IMR-90 (cell line): ENCODE results near the gene TRIO. TPM values are rescaled to one million over a fixed set of nuclear protein-coding genes. Genes with fewer than 3 reads are reported as not detected.

Experiments
- ATAC-seq: fragments of 200-7000 bp; cut with Tn5 transposase; 2 replicates; pipeline ENCODE4 v1.9.1; 2020; ENCODE audit warnings: low read depth, mild to moderate bottlenecking, moderate library complexity
- BruUV-seq: library from RNA; stranded (reverse); fragments of 400-500 nt; replicated peaks from 2 replicates; lab custom pipeline; 2021; lab: Mats Ljungman, UMichigan
- CTCF ChIA-PET: fragments of 300-600 bp; formaldehyde crosslinking; extraction: SDS; loops from one replicate; lab custom pipeline; 2021; ENCODE audit warnings: antibody characterized with exemption; lab: Yijun Ruan, JAX
- POLR2A ChIA-PET: fragments of 300-600 bp; sonication (Branson Sonifier 250); formaldehyde crosslinking; loops from one replicate; lab custom pipeline; 2022; ENCODE audit warnings: antibody characterized with exemption; ENCODE audit not compliant: unreplicated experiment; lab: Charles Lee
- DNase-seq: peaks from one replicate; pipeline ENCODE4 v3.0.0; 2013
- H2AFZ ChIP-seq: replicated peaks from 2 replicates; pipeline ENCODE3; 2013; ENCODE audit warnings: low read length, mild to moderate bottlenecking; ENCODE audit not compliant: poor library complexity
- H2AK5ac ChIP-seq: 2 replicates; pipeline ENCODE4 v1.6.1; 2013; ENCODE audit warnings: low read depth, low read length, inconsistent platforms
- H2AK9ac ChIP-seq: replicated peaks from 2 replicates; pipeline ENCODE3; 2013; ENCODE audit warnings: mild to moderate bottlenecking, low read depth, low read length, moderate library complexity; ENCODE audit not compliant: poor library complexity
- H2BK120ac ChIP-seq: 2 replicates; pipeline ENCODE4 v1.6.1; 2013; ENCODE audit warnings: low read depth, low read length, inconsistent platforms
- H2BK15ac ChIP-seq: 3 replicates; pipeline ENCODE4 v1.6.1; 2013; ENCODE audit warnings: low read depth, low read length, inconsistent platforms
- H2BK20ac ChIP-seq: 2 replicates; pipeline ENCODE4 v1.6.1; 2013; ENCODE audit warnings: low read depth, mild to moderate bottlenecking, inconsistent platforms, low read length, moderate library complexity
- H2BK5ac ChIP-seq: 2 replicates; pipeline ENCODE4 v1.6.1; 2013; ENCODE audit warnings: mild to moderate bottlenecking, low read depth, low read length, inconsistent platforms; ENCODE audit not compliant: poor library complexity, severe bottlenecking
- H3K14ac ChIP-seq: replicated peaks from 2 replicates; pipeline ENCODE4 v1.6.1; 2013; ENCODE audit warnings: low read depth, low read length, inconsistent platforms
- H3K18ac ChIP-seq: 2 replicates; pipeline ENCODE4 v1.6.1; 2013; ENCODE audit warnings: low read depth, low read length, control low read depth
- H3K23ac ChIP-seq: 2 replicates; pipeline ENCODE4 v1.6.1; 2013; ENCODE audit warnings: low read depth, low read length, inconsistent platforms
- H3K27ac ChIP-seq: 2 replicates; pipeline ENCODE4 v1.5.1; 2013; ENCODE audit warnings: mild to moderate bottlenecking, control low read depth, low read length; ENCODE audit not compliant: insufficient read depth
- H3K27me3 ChIP-seq: 2 replicates; pipeline ENCODE4 v1.6.1; 2013; ENCODE audit warnings: low read length; ENCODE audit not compliant: control insufficient read depth, insufficient read depth
- H3K36me3 ChIP-seq: 2 replicates; pipeline ENCODE4 v1.6.1; 2013; ENCODE audit warnings: low read length, mixed read lengths; ENCODE audit not compliant: control insufficient read depth, insufficient read depth
- H3K4ac ChIP-seq: 2 replicates; pipeline ENCODE4 v1.6.1; 2013; ENCODE audit warnings: low read depth, low read length, inconsistent platforms
- H3K4me1 ChIP-seq: 2 replicates; pipeline ENCODE4 v1.6.1; 2013; ENCODE audit warnings: low read length, mixed read lengths; ENCODE audit not compliant: control insufficient read depth, insufficient read depth
- H3K4me2 ChIP-seq: 2 replicates; pipeline ENCODE4 v1.6.1; 2013; ENCODE audit warnings: low read depth, mild to moderate bottlenecking, control low read depth, low read length, moderate library complexity
- H3K4me3 ChIP-seq: 2 replicates; pipeline ENCODE4 v1.5.1; 2013; ENCODE audit warnings: low read depth, mild to moderate bottlenecking, control low read depth, low read length, moderate library complexity; ENCODE audit not compliant: insufficient read depth
- H3K56ac ChIP-seq: 2 replicates; pipeline ENCODE4 v1.6.1; 2013; ENCODE audit warnings: low read length, inconsistent platforms; ENCODE audit not compliant: insufficient read depth; ENCODE audit errors: extremely low read depth
- H3K79me1 ChIP-seq, 2 experiments: 2 replicates each; pipeline ENCODE4 v1.6.1; 2013; ENCODE audit warnings: low read length in 2 of 2, inconsistent platforms in 1 of 2, low read depth in 1 of 2
- H3K9ac ChIP-seq: 2 replicates; pipeline ENCODE4 v1.6.1; 2013; ENCODE audit warnings: low read depth, low read length, control low read depth
- H3K9me1 ChIP-seq: 2 replicates; pipeline ENCODE4 v1.6.1; 2013; ENCODE audit warnings: low read length, inconsistent platforms; ENCODE audit not compliant: insufficient read depth
- H3K9me3 ChIP-seq: 2 replicates; pipeline ENCODE4 v1.6.1; 2013; ENCODE audit warnings: low read length; ENCODE audit not compliant: control insufficient read depth, insufficient read depth
- H4K20me1 ChIP-seq: 2 replicates; pipeline ENCODE4 v1.6.1; 2013; ENCODE audit warnings: low read length, inconsistent platforms; ENCODE audit not compliant: insufficient read depth
- H4K5ac ChIP-seq: 2 replicates; pipeline ENCODE4 v1.6.1; 2013; ENCODE audit warnings: mild to moderate bottlenecking, low read depth, low read length, control low read depth
- H4K8ac ChIP-seq, 2 experiments: 2 replicates each; pipeline ENCODE4 v1.6.1; 2013; ENCODE audit warnings: low read depth in 2 of 2, low read length in 2 of 2, control low read depth in 1 of 2, inconsistent platforms in 1 of 2
- H4K91ac ChIP-seq: 2 replicates; pipeline ENCODE4 v1.6.1; 2013; ENCODE audit warnings: low read depth, low read length, inconsistent platforms; ENCODE audit not compliant: insufficient read depth
- BHLHE40 ChIP-seq: fragments of 150-350 bp; IDR thresholded peaks from 2 replicates; pipeline ENCODE4 v1.6.1; 2016; ENCODE audit warnings: mild to moderate bottlenecking, low read depth, low read length
- CEBPB ChIP-seq: IDR thresholded peaks from 2 replicates; pipeline ENCODE4 v1.6.1; 2012; ENCODE audit warnings: low read depth, low read length, improper control_type of control experiment
- CHD1 ChIP-seq: IDR thresholded peaks from 2 replicates; pipeline ENCODE4 v1.6.1; 2012; ENCODE audit warnings: low read depth, low read length, improper control_type of control experiment
- ELK1 ChIP-seq: fragments of 150-350 bp; IDR thresholded peaks from 2 replicates; pipeline ENCODE4 v1.6.1; 2016; ENCODE audit warnings: low read depth, mild to moderate bottlenecking, low read length, moderate library complexity, borderline replicate concordance
- MAFK ChIP-seq: IDR thresholded peaks from 2 replicates; pipeline ENCODE4 v1.6.1; 2012; ENCODE audit warnings: low read depth, low read length, improper control_type of control experiment
- MAZ ChIP-seq: IDR thresholded peaks from 2 replicates; pipeline ENCODE4 v1.6.1; 2012; ENCODE audit warnings: low read depth, mild to moderate bottlenecking, low read length, improper control_type of control experiment, moderate library complexity, borderline replicate concordance
- MXI1 ChIP-seq: IDR thresholded peaks from 2 replicates; pipeline ENCODE4 v1.6.1; 2012; ENCODE audit warnings: low read depth, mild to moderate bottlenecking, low read length, moderate library complexity, borderline replicate concordance
- NFE2L2 ChIP-seq: fragments of 150-350 bp; IDR thresholded peaks from 2 replicates; pipeline ENCODE4 v1.6.1; 2016; ENCODE audit warnings: low read depth, mild to moderate bottlenecking, low read length
- POLR2A ChIP-seq: IDR thresholded peaks from 2 replicates; pipeline ENCODE4 v1.6.1; 2012; ENCODE audit warnings: mild to moderate bottlenecking, low read depth, low read length
- RCOR1 ChIP-seq: IDR thresholded peaks from 2 replicates; pipeline ENCODE4 v1.6.1; 2012; ENCODE audit warnings: mild to moderate bottlenecking, low read length, improper control_type of control experiment; ENCODE audit not compliant: insufficient replicate concordance
- SMC3 ChIP-seq: fragments of 150-350 bp; IDR thresholded peaks from 2 replicates; pipeline ENCODE4 v1.6.1; 2016; ENCODE audit warnings: low read depth, mild to moderate bottlenecking, antibody characterized with exemption, low read length, moderate library complexity
- USF2 ChIP-seq: fragments of 150-350 bp; IDR thresholded peaks from 2 replicates; pipeline ENCODE4 v1.6.1; 2017; ENCODE audit warnings: mild to moderate bottlenecking, antibody characterized with exemption, low read length, low read depth
- WGBS, 2 experiments: methylation state at CpG; one replicate each; pipeline versions ENCODE4 v1.1.5 to v1.1.7; 2013; ENCODE audit warnings: missing lambda C conversion rate in 2 of 2; ENCODE audit not compliant: insufficient read length in 1 of 2; ENCODE audit errors: extremely low coverage in 2 of 2; 5-methylcytosine and 5-hydroxymethylcytosine counted together
- dilution Hi-C: fragments of 300-500 bp; cut with HindIII; formaldehyde crosslinking; loops from one replicate; pipeline ENCODE4 v1.14.3; 2018; ENCODE audit warnings: low sequenced_read_pairs; ENCODE audit not compliant: unreplicated experiment
- in situ Hi-C: fragments of 300-500 bp; cut with MboI; formaldehyde crosslinking; loops from 3 replicates; pipeline ENCODE4 v1.14.3; 2019; ENCODE audit warnings: low sequenced_read_pairs, inconsistent platforms, mixed read lengths
- intact Hi-C: fragments of 100-400 bp; cut with micrococcal nuclease; formaldehyde crosslinking; loops from 2 replicates; pipeline ENCODE4 v1.10.0; 2022
- polyA plus RNA-seq, 3 experiments: library from polyadenylated mRNA; depleted of rRNA; stranded (reverse); fragments of >200 nt; gene quantifications; 2 replicates each; pipeline ENCODE4 v1.2.3, GENCODE V29; 2012; ENCODE audit warnings: low replicate concordance in 1 of 3
- total RNA-seq: library from RNA; depleted of rRNA; stranded (reverse); fragments of >200 nt; gene quantifications from 2 replicates; pipeline ENCODE4 v1.2.3, GENCODE V29; 2012

TRIO gene
- total and polyA plus RNA-seq, 2 of the 4 experiments (the other 2 are of a cell fraction): 206 to 522 TPM

GRCh38 chr5:14209222-14209822 is 66.2 kb downstream of the TRIO start (continued):
- TF ChIP-seq USF2: no peak

GRCh38 chr5:14209836-14210235 is 66.7 kb downstream of the TRIO start:
- Histone ChIP-seq H3K27me3 (no peaks in the 10 kb centered on the region), H4K5ac (peak overlapping the region; percentile 83), H3K79me1 (peaks cover 3 to 27% of the 10 kb centered on the region in 2 experiments; a peak in 2 of 4 replicates), H3K18ac (peak overlapping the region; percentile 60), H2BK20ac (peak overlapping the region; percentile 89; the same call in 1 of the 2 replicates), H3K4me3 (no peak overlapping the region), H3K9me3 (no peaks in the 10 kb centered on the region), H2BK120ac (peak overlapping the region; percentile 88), H2AK9ac (peak overlapping the region; percentile 17), H4K8ac (peak overlapping the region; percentile 65 to 84; a peak in 3 of 4 replicates), H3K27ac (peak overlapping the region; percentile 95), H4K91ac (peak overlapping the region; percentile 81), H2AK5ac (peak overlapping the region; percentile 36; the same call in 1 of the 2 replicates), H3K56ac (peak overlapping the region; percentile 22; the same call in 1 of the 2 replicates), H2AFZ (no peak overlapping the region), H4K20me1 (peaks cover 89% of the 10 kb centered on the region), H3K9me1 (peaks cover 34% of the 10 kb centered on the region), H3K14ac (peak overlapping the region; percentile 87), H2BK15ac (peak overlapping the region; percentile 24; the same call in 2 of the 3 replicates), H3K9ac (peak overlapping the region; percentile 29; the same call in 1 of the 2 replicates), H3K4me2 (peak overlapping the region; percentile 12; the same call in 1 of the 2 replicates), H3K4ac (peak overlapping the region; percentile 90), H3K36me3 (peaks cover 11% of the 10 kb centered on the region), H3K4me1 (peaks cover 42% of the 10 kb centered on the region), H3K23ac (peak overlapping the region; percentile 61; the same call in 1 of the 2 replicates), H2BK5ac (peak overlapping the region; percentile 99)
- ATAC-seq (no peak), DNase-seq (no peak)
- ChIA-PET POLR2A (no interaction called here), CTCF (no interaction called here)
- 95% methylated on average over 4 of the region's 8 CpGs; no CpG with 5 or more reads in 1 of the 2 experiments for WGBS, 2 experiments
- dilution Hi-C loops (no loop called here), in situ Hi-C loops (no loop called here), intact Hi-C loops (loop anchor here (5.0 kb wide), 1 partner anchor 223 kb away; no protein-coding TSS in a partner anchor)
- no TSS peak for BruUV-seq
- TF ChIP-seq CHD1: no peak
- TF ChIP-seq MAZ: no peak
- no peak for TF ChIP-seq NFE2L2
- no peak for TF ChIP-seq BHLHE40
- no peak for TF ChIP-seq SMC3
- no peak for TF ChIP-seq USF2
- no peak for TF ChIP-seq MAFK
- no peak for TF ChIP-seq ELK1
- no peak for TF ChIP-seq CEBPB
- TF ChIP-seq MXI1: no peak
- TF ChIP-seq RCOR1: no peak
- TF ChIP-seq POLR2A: no peak
